ENCODE results near the gene BMP6.

The BMP6 gene

DNA sequence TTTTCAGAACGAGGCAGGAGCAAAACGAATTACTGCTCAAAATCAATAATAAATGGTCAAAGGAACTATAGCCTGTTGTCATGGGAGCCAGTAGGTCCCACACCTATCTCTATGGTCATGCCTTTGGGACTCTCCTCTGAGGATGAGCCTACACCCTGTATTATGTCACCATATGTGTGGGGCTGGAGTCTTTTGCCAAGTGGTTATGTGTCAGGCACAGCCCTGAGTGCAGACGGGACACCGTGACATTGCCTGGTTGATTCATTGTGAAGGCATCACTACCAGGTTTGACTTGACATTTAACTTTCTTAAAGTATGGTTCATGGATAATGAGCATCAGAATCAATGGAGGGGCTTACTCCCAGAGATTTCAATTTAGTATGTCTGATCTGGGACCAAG, 23.6 kb downstream of the BMP6 start:
- no peak for DNase-seq

DNA sequence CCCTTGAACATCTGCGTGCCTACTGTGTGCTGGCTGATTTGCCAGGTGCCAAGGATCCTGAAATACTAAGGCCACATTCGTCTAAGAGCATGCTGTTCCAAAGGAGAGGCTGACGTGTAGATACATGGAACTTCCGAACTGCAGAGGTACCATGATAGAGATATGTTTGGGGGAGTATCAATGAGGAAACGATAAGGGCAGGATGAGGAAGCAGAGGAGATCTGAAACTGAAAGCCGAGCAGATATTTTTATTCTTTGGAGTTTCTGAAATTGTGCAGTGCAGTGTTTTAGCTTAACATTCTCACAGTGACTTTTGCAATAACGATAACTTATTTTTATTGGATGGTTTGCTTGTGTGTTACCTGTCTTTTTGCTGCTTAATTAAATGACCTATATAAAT, 24.3 kb downstream of the BMP6 start:
- no peak for DNase-seq

- DNase-seq, result peak; percentile 96
Observed at GRCh38 chr6:7758456-7758855, 32.6 kb downstream of the BMP6 start.

- no peak for DNase-seq
Observed at GRCh38 chr6:7759320-7759719, 33.4 kb downstream of the BMP6 start.

- no peak for DNase-seq
Observed at GRCh38 chr6:7761051-7761450, 35.2 kb downstream of the BMP6 start.

- no peak for DNase-seq
Observed at GRCh38 chr6:7762760-7763159, 36.9 kb downstream of the BMP6 start.

GRCh38 chr6:7763881-7764280, 38.0 kb downstream of the BMP6 start:
- DNase-seq, result no peak

DNA sequence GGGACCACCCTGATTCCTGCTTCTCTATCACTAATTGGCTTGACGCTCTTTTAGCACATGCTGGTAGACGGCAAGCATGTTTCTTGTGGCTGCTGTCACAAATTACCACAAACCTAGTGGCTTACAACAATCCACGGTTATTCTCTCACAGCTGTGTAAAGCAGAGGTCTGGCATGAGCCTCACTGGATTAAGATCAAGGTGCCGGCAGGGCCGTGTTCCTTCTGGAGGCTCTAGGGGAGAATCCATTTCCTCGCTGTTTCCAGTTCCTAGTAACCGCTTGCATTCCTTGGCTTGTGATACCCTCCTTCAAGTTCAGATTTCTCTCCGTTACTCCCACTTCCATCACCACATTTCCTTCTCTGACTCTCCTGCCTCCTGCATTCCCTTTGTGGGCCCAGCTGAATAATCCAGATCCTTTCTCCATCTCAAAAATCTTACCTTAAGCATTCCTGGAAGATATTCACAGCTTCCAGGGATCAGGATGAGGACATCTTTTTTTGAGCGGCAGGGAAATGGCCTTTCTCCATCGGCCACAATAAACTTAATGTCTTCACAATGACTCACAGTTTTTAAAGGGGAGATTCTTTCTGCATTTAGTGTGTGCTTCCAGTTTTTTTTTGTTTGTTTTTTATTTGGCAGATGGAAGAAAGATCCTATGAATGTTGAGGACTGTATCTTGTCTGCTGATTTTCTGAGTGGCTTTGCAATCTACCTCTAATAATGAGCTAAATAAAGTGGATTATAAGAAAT, 39.9 kb downstream of the BMP6 start:
- DNase-seq, result peak; percentile 24

GRCh38 chr6:7769702-7770101, 43.8 kb downstream of the BMP6 start:
- peak; percentile 10 for DNase-seq

GRCh38 chr6:7770111-7770510, 44.2 kb downstream of the BMP6 start:
- DNase-seq, result peak; percentile 42

- no peak for DNase-seq
Observed at GRCh38 chr6:7770601-7771000, 44.7 kb downstream of the BMP6 start.

DNA sequence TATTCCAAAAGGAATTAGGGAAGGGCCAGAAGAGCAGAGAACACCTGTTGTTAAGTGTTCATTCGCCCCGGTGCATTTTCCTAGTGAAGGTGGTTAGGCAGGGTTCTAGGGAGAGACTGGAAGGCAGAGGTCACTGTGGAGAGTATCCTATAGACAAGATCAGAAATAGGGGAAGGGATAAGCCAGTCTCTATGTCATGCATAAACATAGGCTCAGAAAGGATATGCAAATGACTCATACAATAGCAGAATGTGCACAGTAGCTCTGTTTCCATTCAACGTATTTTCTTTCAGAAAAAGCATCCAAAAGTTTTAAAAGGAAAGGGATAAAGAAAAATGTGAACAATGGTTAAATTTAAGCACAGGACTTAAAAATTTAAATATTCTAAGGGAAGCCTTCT, 47.4 kb downstream of the BMP6 start:
- DNase-seq, result no peak

- DNase-seq, result no peak
Observed at GRCh38 chr6:7773914-7774313, 48.0 kb downstream of the BMP6 start.

DNA sequence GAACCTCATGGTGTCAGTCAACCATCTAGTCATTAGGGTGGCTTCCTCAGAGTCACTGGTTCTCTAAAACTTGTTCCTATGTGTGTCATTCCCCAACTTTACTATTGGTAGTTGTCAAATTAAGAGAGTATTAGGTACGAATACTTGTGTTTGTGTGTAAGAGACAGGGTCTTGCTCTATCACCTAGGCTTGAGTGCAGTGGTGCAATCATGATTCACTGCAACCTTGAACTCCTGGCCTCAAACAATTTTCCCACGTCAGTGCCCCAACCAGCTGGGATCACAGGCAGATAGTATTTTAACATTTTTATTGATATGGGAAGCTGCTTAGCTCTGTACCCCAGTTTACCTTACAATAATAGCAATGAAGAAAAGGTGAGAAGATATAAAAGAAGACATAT, 50.6 kb downstream of the BMP6 start:
- no peak for DNase-seq

- DNase-seq, result no peak
Observed at GRCh38 chr6:7777074-7777473, 51.2 kb downstream of the BMP6 start.

GRCh38 chr6:7781240-7781639, 55.3 kb downstream of the BMP6 start:
- DNase-seq, result no peak

DNA sequence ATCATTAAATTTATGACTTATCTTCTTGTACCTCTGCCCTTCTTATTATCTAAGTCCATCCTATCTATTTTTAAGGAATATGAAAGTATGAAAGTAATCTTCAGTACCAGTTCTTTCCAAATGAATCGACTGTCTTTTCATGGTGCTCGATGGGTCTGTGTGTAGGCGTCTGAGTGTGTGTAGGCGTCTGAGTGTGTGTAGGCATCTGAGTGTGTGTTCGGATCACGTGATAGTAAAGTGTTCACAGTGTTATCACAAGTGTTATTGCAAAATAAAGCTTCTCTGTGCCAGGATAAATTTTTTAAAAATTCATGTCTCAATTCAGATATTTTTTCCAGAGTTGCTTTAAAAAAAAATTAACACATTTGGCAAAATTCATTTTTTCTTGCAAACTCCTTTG, 58.3 kb downstream of the BMP6 start:
- no peak for DNase-seq

DNA sequence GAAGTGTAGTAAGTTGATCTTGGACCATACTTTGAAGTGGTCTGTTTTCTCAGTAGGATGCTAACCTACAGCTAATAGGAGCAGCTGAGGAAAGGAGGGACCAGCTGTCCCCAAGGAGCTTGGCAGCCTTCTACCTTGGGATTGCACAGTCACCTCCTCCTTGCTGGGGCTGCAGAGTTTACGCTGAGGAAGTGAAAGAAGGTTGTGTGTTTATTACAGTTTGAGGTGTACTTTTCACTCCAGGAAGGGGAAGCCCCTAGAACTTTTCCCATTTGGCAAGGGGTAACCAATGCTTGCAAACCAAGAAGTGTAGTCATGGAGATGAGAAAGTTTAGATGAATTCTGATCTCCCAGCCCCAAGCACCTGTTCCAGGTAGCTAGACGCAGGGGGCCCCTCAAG, 58.8 kb downstream of the BMP6 start:
- DNase-seq, result no peak

- no peak for DNase-seq
Observed at GRCh38 chr6:7785243-7786035, 59.5 kb downstream of the BMP6 start.

DNA sequence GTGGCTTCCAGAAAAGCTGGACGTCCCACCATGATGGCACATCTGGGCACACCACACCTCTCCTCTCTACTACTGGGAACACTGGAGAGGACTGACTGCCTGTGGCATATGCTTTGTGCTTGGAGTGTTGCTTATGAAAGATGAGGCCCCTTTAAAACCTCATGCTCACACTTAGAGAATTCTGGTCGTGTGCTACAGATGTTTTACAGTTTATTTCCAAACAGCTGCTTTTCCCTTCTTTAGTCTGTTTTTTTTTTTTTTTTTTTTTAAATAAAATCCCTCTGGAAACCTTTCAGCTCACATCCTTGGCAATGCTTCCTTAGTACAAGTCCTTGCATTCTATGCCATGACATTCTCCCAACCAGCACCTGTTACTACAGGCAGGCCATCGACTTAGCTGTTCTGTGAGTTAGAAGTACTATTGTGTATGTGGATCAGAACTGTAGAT, 60.3 kb downstream of the BMP6 start:
- DNase-seq, result peak; percentile 10

GRCh38 chr6:7787137-7787608, 61.3 kb downstream of the BMP6 start:
- peak; percentile 97 for DNase-seq

- DNase-seq, result no peak
Observed at GRCh38 chr6:7787731-7788130, 61.8 kb downstream of the BMP6 start.

DNA sequence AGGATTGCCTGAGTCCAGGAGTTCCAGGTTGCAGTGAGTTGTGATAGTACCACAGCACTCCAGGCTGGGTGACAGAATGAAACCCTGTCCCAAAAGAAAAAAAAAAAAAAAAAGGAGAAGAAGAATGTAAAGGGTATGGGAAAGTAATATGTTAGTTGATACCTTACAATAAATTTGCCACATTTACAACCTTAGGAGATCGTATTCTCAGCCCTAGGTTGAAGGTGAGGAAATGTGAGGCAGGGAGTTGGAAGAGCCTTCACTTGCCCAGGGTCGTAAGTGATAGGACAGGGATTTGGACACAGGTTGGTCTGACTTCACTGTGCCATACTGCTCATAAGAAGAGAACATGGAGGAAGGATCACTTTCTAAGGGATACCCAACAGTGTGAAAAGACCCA, 68.6 kb downstream of the BMP6 start:
- DNase-seq, result no peak

DNA sequence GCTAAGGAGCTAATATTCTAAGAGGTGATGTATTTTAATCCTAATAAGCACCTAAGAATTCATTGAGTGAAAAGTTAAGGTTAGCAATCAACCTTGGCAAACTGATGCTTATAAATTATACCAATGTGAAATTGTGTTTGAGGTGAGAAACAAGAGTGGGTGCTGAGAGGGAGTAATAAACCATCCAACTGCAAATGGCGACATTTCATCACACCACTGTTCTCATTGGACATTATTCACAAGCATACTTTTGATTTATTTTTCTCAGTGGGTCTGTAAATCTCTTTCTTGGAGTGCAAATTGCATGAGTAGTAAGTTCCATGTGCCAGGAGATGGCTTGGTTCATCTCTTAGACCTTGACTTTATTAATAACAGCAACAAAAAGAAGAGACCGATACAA, 71.5 kb downstream of the BMP6 start:
- no peak for DNase-seq
